ENCODE measurements around the gene ATG9B. TPM values are rescaled to one million over a fixed set of nuclear protein-coding genes. Genes with fewer than 3 reads are reported as not detected.

ATG9B gene, protein sequence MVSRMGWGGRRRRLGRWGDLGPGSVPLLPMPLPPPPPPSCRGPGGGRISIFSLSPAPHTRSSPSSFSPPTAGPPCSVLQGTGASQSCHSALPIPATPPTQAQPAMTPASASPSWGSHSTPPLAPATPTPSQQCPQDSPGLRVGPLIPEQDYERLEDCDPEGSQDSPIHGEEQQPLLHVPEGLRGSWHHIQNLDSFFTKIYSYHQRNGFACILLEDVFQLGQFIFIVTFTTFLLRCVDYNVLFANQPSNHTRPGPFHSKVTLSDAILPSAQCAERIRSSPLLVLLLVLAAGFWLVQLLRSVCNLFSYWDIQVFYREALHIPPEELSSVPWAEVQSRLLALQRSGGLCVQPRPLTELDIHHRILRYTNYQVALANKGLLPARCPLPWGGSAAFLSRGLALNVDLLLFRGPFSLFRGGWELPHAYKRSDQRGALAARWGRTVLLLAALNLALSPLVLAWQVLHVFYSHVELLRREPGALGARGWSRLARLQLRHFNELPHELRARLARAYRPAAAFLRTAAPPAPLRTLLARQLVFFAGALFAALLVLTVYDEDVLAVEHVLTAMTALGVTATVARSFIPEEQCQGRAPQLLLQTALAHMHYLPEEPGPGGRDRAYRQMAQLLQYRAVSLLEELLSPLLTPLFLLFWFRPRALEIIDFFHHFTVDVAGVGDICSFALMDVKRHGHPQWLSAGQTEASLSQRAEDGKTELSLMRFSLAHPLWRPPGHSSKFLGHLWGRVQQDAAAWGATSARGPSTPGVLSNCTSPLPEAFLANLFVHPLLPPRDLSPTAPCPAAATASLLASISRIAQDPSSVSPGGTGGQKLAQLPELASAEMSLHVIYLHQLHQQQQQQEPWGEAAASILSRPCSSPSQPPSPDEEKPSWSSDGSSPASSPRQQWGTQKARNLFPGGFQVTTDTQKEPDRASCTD
- not detected in 2 replicates for total RNA-seq

DNA sequence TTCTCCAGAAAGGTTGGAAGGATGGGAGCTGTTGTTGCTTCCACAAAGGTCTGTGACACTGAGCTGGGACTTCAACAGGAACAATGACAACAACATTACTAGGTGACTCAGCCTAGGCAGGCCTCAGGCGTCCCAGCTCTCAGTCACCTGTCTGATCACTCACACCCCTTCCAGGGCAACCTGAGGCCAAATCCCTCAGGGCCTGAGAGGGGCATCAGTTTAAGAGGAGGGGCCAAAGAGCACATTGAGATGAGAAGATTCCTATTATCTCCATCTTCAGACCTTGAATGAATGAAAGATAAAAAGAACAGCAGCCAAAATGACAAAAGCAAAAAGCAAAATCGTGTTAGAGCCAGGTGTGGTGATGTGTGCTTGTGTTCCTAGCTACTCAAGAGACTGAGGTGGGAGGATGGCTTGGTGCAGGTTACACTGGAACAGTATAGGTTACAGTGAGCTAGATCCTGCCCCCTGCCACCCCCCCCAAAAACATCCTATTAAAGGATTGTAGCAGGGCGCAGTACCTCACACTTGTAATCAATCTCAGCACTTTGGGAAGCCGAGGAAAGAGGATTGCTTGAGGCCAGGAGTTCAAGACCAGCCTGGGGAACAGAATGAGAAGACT is at the start of gene ATG9B:
ATG9B (minus strand) TSS at position 60 of the 622 bp plus-strand sequence. CDS start 71 bp downstream, outside the sequence.

DNA sequence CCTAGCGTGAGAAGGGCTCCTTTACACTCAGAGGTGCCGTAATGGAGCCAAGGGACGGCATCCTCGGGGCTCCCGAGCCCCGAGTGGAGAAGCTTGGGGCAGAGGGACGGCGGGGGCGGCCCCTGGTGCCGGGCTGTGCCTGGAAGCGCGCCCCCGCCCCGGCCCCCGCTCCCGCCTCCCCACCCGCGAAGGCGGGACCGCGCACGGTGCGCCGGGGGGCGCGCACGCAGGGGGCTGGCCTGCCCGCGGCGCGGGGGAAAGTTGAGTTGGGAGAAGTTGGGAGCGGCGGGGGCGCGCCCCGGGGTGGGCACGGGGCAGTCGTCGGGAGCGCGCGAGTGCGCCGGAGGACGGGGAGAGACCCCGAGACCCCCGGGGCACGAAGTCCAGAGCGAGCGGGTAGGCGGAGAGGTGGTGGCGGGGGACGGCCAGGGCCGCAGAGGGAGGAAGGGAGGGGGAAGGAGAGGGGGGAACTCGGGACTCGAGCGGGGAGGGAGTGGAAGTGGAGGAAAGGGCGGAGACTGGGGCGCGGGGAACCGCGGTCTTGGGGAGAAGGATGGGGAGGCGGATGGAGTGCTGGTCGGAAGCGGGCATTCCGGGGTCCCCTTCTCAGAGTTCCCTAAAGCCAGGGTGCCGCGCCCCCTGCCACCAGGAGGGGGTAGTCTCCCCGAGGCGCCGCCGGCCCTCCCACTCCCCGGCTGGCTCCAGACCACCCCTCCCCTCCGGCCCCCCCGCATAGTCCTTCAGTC is 35.2 kb upstream of the ATG9B start, which contains the start of gene SLC4A2:
SLC4A2 (plus strand) TSS at position 223 of the 746 bp plus-strand sequence. CDS start 2,399 bp downstream, outside the sequence.

DNA sequence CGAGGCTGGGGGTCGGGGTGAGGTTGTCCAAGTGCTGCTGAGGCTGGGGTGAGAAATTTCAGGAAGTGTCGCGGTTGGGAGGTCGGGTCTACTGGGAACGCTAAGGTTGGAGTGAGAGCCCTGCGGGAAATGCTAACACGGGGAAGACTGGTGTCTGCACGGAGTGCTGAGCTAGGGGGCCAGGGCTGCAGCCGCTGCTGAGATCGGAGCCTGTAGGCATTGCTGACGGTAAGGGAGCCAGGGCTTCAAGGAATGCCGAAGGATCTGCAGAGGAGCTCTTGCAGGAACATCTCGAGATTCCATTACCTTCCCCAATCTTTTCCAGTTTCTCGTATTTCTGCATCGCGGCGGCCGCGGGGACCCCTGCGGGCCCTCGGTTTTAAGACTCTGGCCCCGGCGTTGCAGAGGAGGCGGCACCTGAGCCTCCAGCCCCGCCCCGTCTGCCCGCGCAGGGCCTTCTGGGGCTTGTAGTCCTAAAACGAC is 33.3 kb upstream of the ATG9B start, which contains the start of gene CDK5:
CDK5 (minus strand) TSS at position 392 of the 483 bp plus-strand sequence; CDS start at position 343, 49 bp downstream.

DNA sequence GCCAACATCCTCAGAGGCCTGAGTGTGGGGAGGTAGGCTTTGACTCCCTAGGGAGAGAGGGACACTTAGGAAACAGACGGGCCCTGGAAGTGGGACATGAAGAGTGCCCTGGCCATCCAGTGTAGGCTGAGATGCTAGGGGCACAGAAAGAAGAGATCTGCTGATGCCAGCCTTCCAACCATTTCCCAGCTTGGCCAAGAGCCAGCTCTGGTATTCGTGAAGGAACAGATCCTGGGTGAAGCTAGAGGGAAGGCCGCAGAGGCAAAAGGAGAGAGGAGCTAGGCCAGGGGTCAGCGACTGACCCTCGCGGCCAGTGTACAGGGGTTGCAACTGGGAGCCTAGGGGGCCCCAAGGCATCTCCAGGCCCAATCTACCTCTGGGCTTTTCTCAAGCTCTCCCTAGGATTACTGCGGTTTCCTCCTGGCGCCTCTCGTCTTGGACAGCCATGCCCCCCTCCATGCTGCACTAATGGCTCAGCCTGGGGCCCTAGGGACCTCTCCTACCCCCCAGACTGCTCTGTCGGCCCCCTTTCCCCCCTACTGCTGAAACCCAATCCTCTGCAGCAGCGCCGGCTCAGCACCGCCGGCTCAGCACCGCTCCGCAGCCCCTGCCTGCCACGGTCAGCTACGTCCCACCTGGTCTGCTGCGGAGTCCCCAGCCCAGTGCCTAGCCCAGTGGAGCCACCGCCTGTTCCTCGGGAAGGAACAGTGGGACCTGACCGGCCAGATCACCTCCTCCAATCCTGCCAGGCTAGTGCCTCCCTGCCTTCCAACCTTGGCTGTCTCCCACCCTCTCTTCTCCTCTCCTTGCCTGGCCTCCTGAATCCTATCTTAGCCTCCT is 23.9 kb upstream of the ATG9B start, which contains the start of gene ASIC3:
ASIC3 (plus strand) TSS at position 556 of the 840 bp plus-strand sequence. CDS start 355 bp downstream, outside the sequence.

DNA sequence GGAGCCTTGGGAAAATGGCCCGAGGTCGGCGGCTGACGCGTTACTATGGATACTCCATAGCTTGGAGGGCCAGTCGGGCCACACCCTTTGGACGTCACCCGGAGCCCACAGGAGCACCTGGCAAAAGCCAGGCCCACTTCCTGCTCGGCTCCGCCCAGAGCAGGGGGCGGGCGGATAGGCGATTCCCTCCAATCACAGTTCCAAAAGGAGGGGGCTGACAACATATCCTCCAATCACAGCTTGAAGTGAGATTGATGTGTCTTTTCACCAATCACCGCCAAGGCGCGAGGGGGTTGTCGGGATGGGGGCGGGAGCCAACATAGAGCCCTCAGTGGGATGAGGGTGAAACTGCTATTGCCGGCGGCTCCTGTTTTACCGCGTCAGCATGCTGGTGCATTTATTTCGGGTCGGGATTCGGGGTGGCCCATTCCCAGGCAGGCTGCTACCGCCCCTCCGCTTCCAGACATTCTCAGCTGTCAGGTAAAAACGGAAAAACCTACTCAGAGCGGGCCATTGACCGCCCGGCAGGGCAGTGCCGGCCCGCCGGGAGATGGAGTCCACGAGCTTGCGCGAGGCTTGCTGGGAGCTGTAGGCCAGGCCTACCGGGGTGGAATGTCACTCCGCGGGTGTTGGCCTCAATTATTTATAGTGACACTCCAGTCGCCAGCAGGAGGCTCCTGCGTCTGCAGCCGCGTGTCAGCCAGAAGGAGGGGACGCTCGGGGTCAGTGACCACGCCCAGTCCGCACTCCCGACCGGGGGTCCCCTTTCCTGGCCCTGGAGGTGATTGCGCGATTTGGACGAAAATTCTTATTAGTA is 4.0 kb upstream of the ATG9B start, which contains the start of gene ABCB8:
ABCB8 (plus strand) TSS at position 320 of the 817 bp plus-strand sequence; CDS start at position 386, 66 bp downstream.

DNA sequence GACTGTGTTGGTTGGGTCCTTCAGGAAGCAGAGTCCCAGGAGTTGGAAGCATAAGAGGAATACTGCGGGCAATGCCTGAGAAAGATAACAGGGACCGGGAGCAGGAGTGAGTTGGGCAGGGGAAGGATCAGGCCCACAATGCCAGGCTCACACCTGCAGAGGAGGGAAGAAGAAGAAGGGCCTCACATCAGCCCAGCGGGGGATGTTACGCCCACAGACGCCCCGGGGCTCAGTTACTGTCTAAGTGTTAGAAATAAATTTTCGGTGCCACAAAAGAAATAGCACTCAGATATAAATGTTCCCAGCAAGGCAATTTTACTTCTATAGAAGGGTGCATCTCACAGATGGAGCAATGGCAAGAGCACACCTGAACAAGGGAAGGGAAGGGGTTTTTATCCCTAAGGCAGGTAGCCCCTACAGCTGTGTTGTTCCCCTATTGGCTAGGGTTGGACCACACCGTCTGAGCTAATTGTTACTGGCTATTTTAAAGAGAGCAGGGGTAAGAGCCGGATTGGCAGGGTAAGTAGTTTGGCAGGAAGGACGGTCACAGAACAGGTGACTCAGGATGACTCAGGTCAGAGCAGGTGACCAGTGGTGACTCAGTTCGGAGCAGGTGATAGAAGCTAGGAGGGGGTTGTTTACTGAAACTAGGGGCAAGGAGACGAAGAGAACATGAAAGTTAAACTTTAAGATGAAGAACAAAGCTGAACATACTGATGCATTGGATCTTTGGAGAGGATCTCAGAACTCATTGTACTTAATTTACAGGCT is 33.7 kb downstream of the ATG9B start, which contains the start of gene NOS3:
NOS3 (plus strand) TSS at position 602 of the 771 bp plus-strand sequence. CDS start 2,787 bp downstream, outside the sequence.

DNA sequence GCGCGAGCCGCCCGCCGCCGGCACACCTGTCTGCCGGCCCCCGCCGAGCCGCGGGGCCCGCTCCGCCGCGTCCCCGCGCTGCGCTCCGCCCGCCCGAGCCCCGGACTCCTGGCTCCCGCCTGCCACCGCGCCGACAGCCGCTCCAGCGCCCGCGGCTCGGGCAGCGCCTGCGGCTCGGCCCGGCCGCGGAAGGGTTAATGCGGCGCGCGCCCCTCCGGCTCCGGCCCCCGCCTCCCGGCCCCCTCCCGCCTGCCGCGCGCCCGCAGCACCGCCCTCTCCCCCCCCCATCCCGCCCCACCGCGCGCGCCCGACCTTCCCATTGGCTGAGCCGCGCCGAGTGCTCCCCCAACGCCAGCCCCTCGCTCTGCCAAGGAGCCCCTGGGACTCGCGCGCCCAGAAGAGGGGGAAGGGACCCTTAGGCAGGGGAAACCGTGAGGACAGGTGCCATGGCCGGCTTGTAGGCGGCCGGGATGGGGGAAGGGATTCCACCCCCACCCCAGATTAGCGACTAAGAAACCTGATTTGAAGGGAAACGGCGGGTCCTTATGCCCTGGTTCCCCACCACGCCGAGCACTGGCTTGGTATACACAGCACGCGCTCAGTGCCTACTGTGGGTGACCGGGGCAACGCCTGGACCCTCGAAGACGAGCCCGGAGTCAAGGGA is 46.0 kb downstream of the ATG9B start, which contains the start of gene KCNH2:
KCNH2 (minus strand) TSS at position 196 of the 664 bp plus-strand sequence. CDS start 408 bp downstream, outside the sequence.

Other genes with a start within 250 kb of the ATG9B start
- gene TMEM176B, start 224.1 kb downstream of the ATG9B start, total RNA-seq: 0.35 and 0.58 TPM in 2 replicates
- gene TMEM176A, start 223.7 kb downstream of the ATG9B start, total RNA-seq: 0.53 and 1.2 TPM in 2 replicates
- gene AOC1, start 172.0 kb downstream of the ATG9B start, total RNA-seq: not detected in 2 replicates
- gene KCNH2, start 46.2 kb downstream of the ATG9B start, total RNA-seq: 8.7 and 10.7 TPM in 2 replicates
- 8.9 and 11.0 TPM in 2 replicates for gene NOS3, start 33.5 kb downstream of the ATG9B start, total RNA-seq
- 56.9 and 61.1 TPM in 2 replicates for gene ABCB8, start 4.0 kb upstream of the ATG9B start, total RNA-seq
- gene ASIC3, start 24.0 kb upstream of the ATG9B start, total RNA-seq: 0.18 TPM in 1 of 2 replicates, not detected in the other
- gene CDK5, start 33.4 kb upstream of the ATG9B start, total RNA-seq: 19.3 and 24.6 TPM in 2 replicates
- 80.3 and 82.5 TPM in 2 replicates for gene SLC4A2, start 35.1 kb upstream of the ATG9B start, total RNA-seq
- gene FASTK, start 56.3 kb upstream of the ATG9B start, total RNA-seq: 91.1 and 100 TPM in 2 replicates
- 51.6 and 67.5 TPM in 2 replicates for gene TMUB1, start 59.0 kb upstream of the ATG9B start, total RNA-seq
- gene AGAP3, start 62.0 kb upstream of the ATG9B start, total RNA-seq: 29.6 and 36.9 TPM in 2 replicates
- not detected in 2 replicates for gene GBX1, start 143.2 kb upstream of the ATG9B start, total RNA-seq
- gene ASB10, start 162.8 kb upstream of the ATG9B start, total RNA-seq: not detected in 2 replicates
- not detected in 2 replicates for gene H2BK1, start 186.0 kb upstream of the ATG9B start, total RNA-seq
- gene ABCF2, start 202.7 kb upstream of the ATG9B start, total RNA-seq: 69.5 and 72.6 TPM in 2 replicates
- gene CHPF2, start 208.0 kb upstream of the ATG9B start, total RNA-seq: 69.8 and 70.6 TPM in 2 replicates
- gene SMARCD3, start 224.2 kb upstream of the ATG9B start, total RNA-seq: 19.0 and 51.0 TPM in 2 replicates

Measured in myometrial cell (primary cell).